Measurements from ENCODE around the gene FADS2.

DNA sequence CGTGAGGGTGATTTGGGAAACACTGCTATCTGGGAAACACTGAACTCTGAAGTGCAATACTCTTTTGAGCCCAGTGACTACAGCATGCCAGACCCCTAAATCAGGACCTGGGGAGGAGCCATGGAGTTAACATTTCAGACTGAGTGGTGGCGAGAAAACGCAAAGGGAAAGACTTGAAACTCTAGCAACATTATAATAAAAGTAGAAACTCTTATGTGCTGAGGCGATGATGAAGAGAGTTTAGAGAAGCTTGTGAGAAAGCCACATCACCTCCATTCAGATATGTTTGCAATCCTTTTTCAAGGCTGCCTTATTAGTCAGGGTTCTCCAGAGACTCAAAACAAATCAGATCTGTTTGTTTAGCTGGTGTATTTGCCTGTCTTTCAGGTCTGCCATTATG lies 33.5 kb upstream of the FADS2 start:
- no peak for TF ChIP-seq POLR2A (IDR thresholded peaks at IDR 0.05; ENCODE audit: low read depth, low read length)
- TF ChIP-seq TAF1 (IDR thresholded peaks at IDR 0.05; ENCODE audit: low read depth, low read length): no peak
